Stomach (tissue), 9 donors: ENCODE measurements around the gene FRYL. TPM values are rescaled to one million over a fixed set of nuclear protein-coding genes. Genes with fewer than 3 reads are reported as not detected.
"Not testable (repeated sequence)": the region's sequence is repeated elsewhere in the genome, so short reads cannot be mapped to it uniquely, and the experiment has no call there.

Experiments
- DNase-seq, 2 donors: peaks; one replicate each; pipeline versions ENCODE4 v3.0.0 to v3.0.0-alpha.2; 2013 to 2019
- H3K27ac ChIP-seq, 5 donors: fragments of 200-600 bp in 4 of 5; sonication (generic) in 4 of 5; one replicate each; pipeline ENCODE4 v1.5.1; 2013 to 2019; ENCODE audit warnings: mild to moderate bottlenecking in 1 of 5, moderate library complexity in 1 of 5
- H3K27me3 ChIP-seq, 3 donors: fragments of 200-600 bp; sonication (generic); one replicate each; pipeline ENCODE4 v1.5.1; 2017 to 2019; ENCODE audit warnings: mixed run types in 1 of 3
- H3K36me3 ChIP-seq, 4 donors: fragments of 200-600 bp; sonication (generic); 1 replicate in 3 of 4; 2 replicates in 1 of 4; pipeline ENCODE4 v1.5.1; 2016 to 2019
- H3K4me1 ChIP-seq, 4 donors: fragments of 200-600 bp; sonication (generic); one replicate each; pipeline ENCODE4 v1.5.1; 2016 to 2019
- H3K4me3 ChIP-seq, 4 donors: fragments of 200-600 bp; sonication (generic) in 3 of 4; one replicate each; pipeline ENCODE4 v1.5.1; 2016 to 2019; ENCODE audit warnings: mild to moderate bottlenecking in 1 of 4
- H3K9me3 ChIP-seq, 4 donors: fragments of 200-600 bp; sonication (generic); one replicate each; pipeline ENCODE4 v1.5.1; 2016 to 2019
- EP300 ChIP-seq: sonication (generic); formaldehyde crosslinking; IDR thresholded peaks from one replicate; pipeline ENCODE4 v1.6.1; 2017; ENCODE audit warnings: antibody characterized with exemption
- POLR2A ChIP-seq, 4 donors: fragments of 450-650 bp; IDR thresholded peaks; one replicate each; pipeline ENCODE4 v1.6.1; 2016; ENCODE audit warnings: antibody characterized with exemption in 4 of 4, control low read depth in 2 of 4, mild to moderate bottlenecking in 1 of 4, moderate library complexity in 1 of 4
- POLR2AphosphoS5 ChIP-seq, 3 donors: sonication (generic); formaldehyde crosslinking; IDR thresholded peaks; one replicate each; pipeline ENCODE4 v1.6.1; 2016; ENCODE audit warnings: antibody characterized with exemption in 3 of 3
- WGBS, 5 donors: extraction: QIAGEN DNeasy Blood & Tissue Kit in 3 of 5; methylation state at CpG; one replicate each; pipeline versions ENCODE4 v1.1.5 to v1.1.7; 2013 to 2018; 5-methylcytosine and 5-hydroxymethylcytosine counted together
- intact Hi-C: fragments of 100-400 bp; cut with DNase I; formaldehyde crosslinking; loops from one replicate; pipeline ENCODE4 v1.15.1; 2023; ENCODE audit warnings: low total_unique reads
- polyA plus RNA-seq, 3 donors: library from polyadenylated mRNA; stranded (reverse); fragments of 200-250 nt; gene quantifications; one replicate each; pipeline ENCODE4 v1.2.3, GENCODE V29; 2013
- total RNA-seq, 5 donors: library from RNA; depleted of rRNA; stranded (reverse); fragments of >200 nt; gene quantifications; one replicate each; pipeline versions ENCODE4 v1.1.0 to v1.2.3, GENCODE V29; 2014 to 2016
- TF ChIP-seq, protein P1 (sequence below), 7 experiments: fragments of 450-650 bp in 4 of 7; fragments of 200-600 bp in 3 of 7; sonication (generic) in 3 of 7; IDR thresholded peaks; one replicate each; pipeline ENCODE4 v1.5.1; 2016 to 2019; ENCODE audit warnings: antibody characterized with exemption in 7 of 7, control low read depth in 2 of 7, mild to moderate bottlenecking in 1 of 7
- donor health status: healthy with polysubstance abuse.
- donor health status: Bipolar disorder and iron deficiency.
- donor health status: healthy.

Gene FRYL
- total and polyA plus RNA-seq, 8 donors, result 6.4 to 697 (median 67.0) TPM

DNA sequence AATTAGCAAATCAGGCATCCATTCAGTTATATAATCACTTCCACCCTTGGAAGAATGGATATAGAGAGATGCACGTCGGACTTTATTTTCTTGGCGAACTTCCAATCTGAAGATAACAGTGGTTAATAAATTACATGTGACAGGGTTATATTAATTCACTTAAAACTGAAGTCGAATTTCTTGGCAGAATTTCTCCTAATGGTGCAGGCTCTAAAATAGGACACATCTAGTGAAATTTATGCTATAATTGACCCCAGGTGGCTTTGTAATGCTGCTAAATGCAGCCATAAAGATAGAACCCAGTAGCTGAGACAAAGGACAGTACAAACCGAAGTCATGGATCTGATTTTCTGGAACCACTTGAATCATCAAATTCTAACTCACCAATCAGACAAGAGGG lies 317.7 kb downstream of the FRYL start:
- Histone ChIP-seq H3K36me3 (no peaks in the 10 kb centered on the region), H3K27me3 (no peaks in the 10 kb centered on the region), H3K4me1 (no peaks in the 10 kb centered on the region), H3K9me3 (peaks cover 0 to 12% (median 6%) of the 10 kb centered on the region in 4 donors), H3K27ac (no peak overlapping the region), H3K4me3 (no peak overlapping the region)
- intact Hi-C loops, result no loop called here
- TF ChIP-seq, protein P1, sequence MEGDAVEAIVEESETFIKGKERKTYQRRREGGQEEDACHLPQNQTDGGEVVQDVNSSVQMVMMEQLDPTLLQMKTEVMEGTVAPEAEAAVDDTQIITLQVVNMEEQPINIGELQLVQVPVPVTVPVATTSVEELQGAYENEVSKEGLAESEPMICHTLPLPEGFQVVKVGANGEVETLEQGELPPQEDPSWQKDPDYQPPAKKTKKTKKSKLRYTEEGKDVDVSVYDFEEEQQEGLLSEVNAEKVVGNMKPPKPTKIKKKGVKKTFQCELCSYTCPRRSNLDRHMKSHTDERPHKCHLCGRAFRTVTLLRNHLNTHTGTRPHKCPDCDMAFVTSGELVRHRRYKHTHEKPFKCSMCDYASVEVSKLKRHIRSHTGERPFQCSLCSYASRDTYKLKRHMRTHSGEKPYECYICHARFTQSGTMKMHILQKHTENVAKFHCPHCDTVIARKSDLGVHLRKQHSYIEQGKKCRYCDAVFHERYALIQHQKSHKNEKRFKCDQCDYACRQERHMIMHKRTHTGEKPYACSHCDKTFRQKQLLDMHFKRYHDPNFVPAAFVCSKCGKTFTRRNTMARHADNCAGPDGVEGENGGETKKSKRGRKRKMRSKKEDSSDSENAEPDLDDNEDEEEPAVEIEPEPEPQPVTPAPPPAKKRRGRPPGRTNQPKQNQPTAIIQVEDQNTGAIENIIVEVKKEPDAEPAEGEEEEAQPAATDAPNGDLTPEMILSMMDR (IDR thresholded peaks at IDR 0.05), result no peak
- TF ChIP-seq EP300 (no peak), POLR2A (IDR thresholded peaks at IDR 0.05) (no peak), POLR2AphosphoS5 (IDR thresholded peaks at IDR 0.05) (no peak)
- 29 to 43% (median 32%) methylated on average over 5 of the region's 5 CpGs for WGBS, 5 donors
- DNase-seq, result peak in 1 of 2 donors; percentile 42

DNA sequence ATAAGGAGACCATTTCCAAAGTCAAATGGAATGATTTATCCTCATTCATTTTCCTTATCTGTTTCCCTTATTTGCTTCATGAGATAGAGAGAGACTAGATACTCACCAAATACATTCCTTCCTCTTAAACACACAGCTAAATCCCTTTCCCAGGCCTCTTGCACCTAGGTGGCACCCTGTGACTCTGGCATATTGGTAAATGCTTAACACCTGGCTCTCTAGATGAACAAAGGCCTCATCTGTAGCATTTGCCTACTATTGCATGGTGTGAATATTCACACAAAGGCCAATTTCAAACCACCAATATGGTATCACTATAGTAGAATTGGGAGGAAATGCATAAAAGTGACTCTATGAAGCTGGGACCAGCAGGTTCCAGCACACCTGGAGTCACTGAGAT lies 319.1 kb downstream of the FRYL start:
- TF ChIP-seq, protein P1 (IDR thresholded peaks at IDR 0.05), result no peak
- no peak for TF ChIP-seq EP300
- no peak for TF ChIP-seq POLR2AphosphoS5 (IDR thresholded peaks at IDR 0.05)
- TF ChIP-seq POLR2A (IDR thresholded peaks at IDR 0.05), result no peak
- no peak overlapping the region for H3K4me3 ChIP-seq
- H3K27ac ChIP-seq, result no peak overlapping the region
- intact Hi-C loops, result no loop called here
- peaks cover 0 to 19% (median 9%) of the 10 kb centered on the region in 4 donors for H3K9me3 ChIP-seq
- DNase-seq, result no peak
- no peaks in the 10 kb centered on the region for H3K4me1 ChIP-seq
- H3K36me3 ChIP-seq, result no peaks in the 10 kb centered on the region
- no peaks in the 10 kb centered on the region for H3K27me3 ChIP-seq

DNA sequence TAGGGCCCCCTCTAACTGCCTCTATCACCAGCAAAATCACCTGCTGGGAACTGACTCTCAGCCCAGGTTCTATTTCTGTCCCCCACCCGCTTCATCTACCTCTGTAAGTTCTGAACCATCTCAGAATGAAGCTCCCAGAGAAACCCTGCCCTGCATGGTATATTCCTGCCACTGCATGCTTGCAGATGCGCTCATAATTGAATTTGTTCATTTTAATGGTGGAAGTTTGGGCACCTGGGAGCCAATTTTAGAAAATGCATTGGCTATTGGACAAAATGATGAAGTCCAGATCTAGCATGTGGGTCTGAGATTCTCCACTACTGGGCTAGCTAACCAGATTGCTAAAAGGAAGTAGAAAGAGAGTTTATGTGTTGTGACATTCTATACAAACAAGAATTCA lies 325.5 kb downstream of the FRYL start:
- no peaks in the 10 kb centered on the region for H3K4me1 ChIP-seq
- TF ChIP-seq POLR2AphosphoS5 (IDR thresholded peaks at IDR 0.05) (no peak), POLR2A (IDR thresholded peaks at IDR 0.05) (no peak), EP300 (no peak)
- TF ChIP-seq, protein P1 (IDR thresholded peaks at IDR 0.05), result no peak
- DNase-seq, result no peak
- no peak overlapping the region for H3K27ac ChIP-seq
- intact Hi-C loops, result no loop called here
- 90 to 100% (median 94%) methylated on average over 2 of the region's 2 CpGs for WGBS, 5 donors
- H3K4me3 ChIP-seq, result no peak overlapping the region
- no peaks in the 10 kb centered on the region for H3K36me3 ChIP-seq
- peaks cover 0 to 10% (median 4%) of the 10 kb centered on the region in 4 donors for H3K9me3 ChIP-seq
- H3K27me3 ChIP-seq, result no peaks in the 10 kb centered on the region

DNA sequence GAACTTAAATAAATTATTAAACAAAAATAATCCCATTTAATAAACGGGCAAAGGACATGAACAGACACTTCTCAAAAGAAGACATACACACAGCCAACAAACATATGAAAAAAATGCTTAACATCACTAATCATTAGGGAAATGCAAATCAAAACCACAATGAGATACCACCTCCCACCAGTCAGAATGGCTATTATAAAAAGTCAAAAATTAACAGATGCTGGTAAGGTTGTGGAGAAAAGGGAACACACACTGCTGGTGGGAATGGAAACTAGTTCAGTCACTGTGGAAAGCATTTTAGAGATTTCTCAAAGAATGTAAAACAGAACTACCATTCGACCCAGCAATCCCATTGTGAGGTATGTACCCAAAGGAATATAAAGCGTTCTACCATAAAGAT lies 328.4 kb downstream of the FRYL start:
- H3K27me3 ChIP-seq, H3K27ac ChIP-seq, DNase-seq, intact Hi-C loops, H3K4me1 ChIP-seq, H3K9me3 ChIP-seq, H3K36me3 ChIP-seq, H3K4me3 ChIP-seq: not testable (repeated sequence)
- WGBS, 5 donors, result 83 to 94% (median 91%) methylated on average over 3 of the region's 3 CpGs

DNA sequence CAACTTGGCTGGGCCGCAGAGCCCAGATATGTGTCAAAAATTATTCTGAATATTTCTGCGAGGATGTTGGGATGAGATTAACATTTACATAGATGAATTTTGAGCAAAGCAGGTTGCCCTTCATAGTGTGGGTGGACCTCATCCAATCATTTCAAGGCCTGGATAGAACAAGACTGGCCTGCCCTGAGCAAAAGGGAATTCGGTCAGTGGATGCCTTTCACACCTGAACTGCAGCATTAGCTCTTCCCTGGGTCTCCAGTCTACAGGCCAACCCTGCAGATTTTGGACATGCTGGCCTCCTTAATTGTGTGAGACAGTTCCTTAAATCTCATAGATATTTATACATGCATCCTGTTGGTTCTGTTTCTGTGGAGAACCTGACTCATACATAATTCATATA lies 329.3 kb downstream of the FRYL start:
- no peaks in the 10 kb centered on the region for H3K4me1 ChIP-seq
- no peaks in the 10 kb centered on the region for H3K27me3 ChIP-seq
- no peak for DNase-seq
- intact Hi-C loops, result no loop called here
- H3K27ac ChIP-seq, result no peak overlapping the region
- H3K9me3 ChIP-seq, result no peaks in the 10 kb centered on the region
- H3K36me3 ChIP-seq, result no peaks in the 10 kb centered on the region
- H3K4me3 ChIP-seq, result no peak overlapping the region
- TF ChIP-seq EP300, result no peak
- TF ChIP-seq POLR2AphosphoS5 (IDR thresholded peaks at IDR 0.05), result no peak
- TF ChIP-seq, protein P1 (IDR thresholded peaks at IDR 0.05), result no peak
- no peak for TF ChIP-seq POLR2A (IDR thresholded peaks at IDR 0.05)
- 92 to 98% (median 94%) methylated on average over 3 of the region's 3 CpGs for WGBS, 5 donors
